ENCODE data around the gene BANF2.

DNA sequence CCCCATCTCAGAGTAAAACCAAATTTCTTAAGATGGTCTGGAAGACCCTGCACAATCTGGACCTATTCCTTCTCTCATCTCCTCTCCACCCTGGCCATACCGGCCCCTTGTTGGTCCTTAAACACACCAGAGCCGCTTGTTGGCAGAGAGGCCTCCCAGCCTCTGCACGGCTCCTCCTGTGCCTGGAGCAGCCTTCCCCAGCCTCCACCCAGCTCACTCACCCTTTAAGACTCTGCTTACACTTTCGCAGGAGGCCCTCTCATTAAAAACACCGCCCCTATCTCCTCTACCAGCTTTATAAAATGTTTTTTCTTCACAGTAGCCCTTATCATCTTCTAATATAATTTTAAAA is 49.8 kb downstream of the BANF2 start:
- TF ChIP-seq POLR2A (IDR thresholded peaks at IDR 0.05), result no peak
- TF ChIP-seq, protein P1, sequence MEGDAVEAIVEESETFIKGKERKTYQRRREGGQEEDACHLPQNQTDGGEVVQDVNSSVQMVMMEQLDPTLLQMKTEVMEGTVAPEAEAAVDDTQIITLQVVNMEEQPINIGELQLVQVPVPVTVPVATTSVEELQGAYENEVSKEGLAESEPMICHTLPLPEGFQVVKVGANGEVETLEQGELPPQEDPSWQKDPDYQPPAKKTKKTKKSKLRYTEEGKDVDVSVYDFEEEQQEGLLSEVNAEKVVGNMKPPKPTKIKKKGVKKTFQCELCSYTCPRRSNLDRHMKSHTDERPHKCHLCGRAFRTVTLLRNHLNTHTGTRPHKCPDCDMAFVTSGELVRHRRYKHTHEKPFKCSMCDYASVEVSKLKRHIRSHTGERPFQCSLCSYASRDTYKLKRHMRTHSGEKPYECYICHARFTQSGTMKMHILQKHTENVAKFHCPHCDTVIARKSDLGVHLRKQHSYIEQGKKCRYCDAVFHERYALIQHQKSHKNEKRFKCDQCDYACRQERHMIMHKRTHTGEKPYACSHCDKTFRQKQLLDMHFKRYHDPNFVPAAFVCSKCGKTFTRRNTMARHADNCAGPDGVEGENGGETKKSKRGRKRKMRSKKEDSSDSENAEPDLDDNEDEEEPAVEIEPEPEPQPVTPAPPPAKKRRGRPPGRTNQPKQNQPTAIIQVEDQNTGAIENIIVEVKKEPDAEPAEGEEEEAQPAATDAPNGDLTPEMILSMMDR (IDR thresholded peaks at IDR 0.05), result no peak
